ENCODE data around the gene GAGE10.
A peak's percentile ranks its signal among the peaks of the same experiment; 100 is the strongest.
"Not testable (repeated sequence)": the region's sequence is repeated elsewhere in the genome, so short reads cannot be mapped to it uniquely, and the experiment has no call there.

GAGE10 gene

GRCh38 chrX:49276671-49277534, 26.5 kb upstream of the GAGE10 start:
- DNase-seq (ENCODE audit: low read depth in 3 of 3) = peak in 1 of 3 experiments; percentile 22

DNA sequence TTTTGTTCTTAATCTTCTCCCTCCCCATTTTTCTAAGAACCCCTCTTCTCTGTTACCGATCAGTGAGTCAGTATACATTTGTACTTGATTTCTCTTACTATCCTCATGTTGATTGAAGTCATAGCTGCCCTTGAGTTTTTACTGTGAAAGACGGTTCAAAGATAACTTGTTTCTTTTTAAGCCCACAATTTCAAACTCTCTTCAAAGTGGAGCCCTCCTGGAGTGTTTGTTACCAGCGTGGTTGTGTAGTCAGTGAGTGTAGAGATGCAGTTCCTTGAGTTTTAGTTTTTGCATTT, 26.0 kb upstream of the GAGE10 start:
- DNase-seq (ENCODE audit: low read depth in 3 of 3) = no peak

GRCh38 chrX:49278081-49278480, 25.4 kb upstream of the GAGE10 start:
- DNase-seq (ENCODE audit: low read depth in 3 of 3) = no peak

DNA sequence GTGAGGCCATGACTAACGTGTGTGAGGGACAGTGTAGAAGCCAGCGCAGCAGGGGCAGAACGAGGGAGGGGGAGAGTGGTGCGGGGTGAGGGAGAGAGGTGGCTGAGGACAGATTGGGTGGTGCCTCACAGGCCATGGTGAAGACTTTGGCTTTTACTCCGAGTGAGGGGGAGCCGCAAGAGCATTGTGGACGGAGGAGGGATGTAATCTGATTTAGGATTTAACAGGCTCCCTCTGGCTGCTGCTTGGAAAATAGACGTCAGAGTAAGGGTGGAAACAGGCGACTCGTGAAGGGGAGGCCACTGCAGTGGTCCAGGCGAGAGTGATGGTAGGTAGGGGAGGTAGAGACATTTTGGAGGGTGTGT, 20.8 kb upstream of the GAGE10 start:
- no peak for DNase-seq (ENCODE audit: low read depth in 3 of 3)

DNA sequence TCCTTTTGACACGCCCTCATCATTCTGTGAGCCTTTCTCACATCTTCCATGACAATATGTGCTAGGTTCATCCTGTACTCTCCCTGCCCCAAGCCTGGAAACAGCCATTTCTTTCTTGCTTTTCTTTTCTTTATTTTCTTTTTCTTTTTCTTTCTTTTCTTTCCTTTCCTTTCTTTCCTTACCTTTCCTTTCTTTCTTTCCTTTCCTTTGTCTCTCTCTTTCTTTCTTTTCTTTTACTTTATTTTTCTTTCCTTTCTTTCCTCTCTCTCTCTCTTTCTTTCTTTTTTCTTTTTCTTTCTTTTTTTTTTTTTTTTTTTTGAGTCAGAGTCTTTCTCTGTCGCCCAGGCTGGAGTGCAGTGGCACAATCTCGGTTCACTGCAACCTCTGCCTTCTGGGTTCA, 19.2 kb upstream of the GAGE10 start:
- no peak for DNase-seq (ENCODE audit: low read depth in 3 of 3)

GRCh38 chrX:49286136-49286535, 17.3 kb upstream of the GAGE10 start:
- DNase-seq (ENCODE audit: low read depth in 3 of 3) = no peak

DNA sequence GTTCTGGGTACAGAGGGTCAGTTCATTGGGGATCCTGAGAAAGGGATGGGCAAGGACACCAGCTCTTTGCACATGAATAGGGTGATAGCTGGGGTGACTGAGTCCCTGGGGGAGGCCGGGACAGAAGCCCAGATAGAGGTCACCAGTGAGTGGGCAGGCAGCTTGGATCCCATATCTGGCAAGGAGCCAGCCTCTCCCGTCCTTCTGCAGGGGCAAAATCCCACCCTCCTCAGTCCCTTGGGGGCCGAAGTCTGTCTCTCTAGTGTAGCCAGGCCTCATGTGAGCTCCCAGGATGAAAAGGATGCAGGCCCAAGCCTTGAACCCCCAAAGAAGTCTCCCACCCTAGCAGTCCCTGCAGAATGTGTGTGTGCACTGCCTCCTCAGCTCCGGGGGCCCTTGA, 16.9 kb upstream of the GAGE10 start:
- no peak for DNase-seq (ENCODE audit: low read depth in 3 of 3)

DNA sequence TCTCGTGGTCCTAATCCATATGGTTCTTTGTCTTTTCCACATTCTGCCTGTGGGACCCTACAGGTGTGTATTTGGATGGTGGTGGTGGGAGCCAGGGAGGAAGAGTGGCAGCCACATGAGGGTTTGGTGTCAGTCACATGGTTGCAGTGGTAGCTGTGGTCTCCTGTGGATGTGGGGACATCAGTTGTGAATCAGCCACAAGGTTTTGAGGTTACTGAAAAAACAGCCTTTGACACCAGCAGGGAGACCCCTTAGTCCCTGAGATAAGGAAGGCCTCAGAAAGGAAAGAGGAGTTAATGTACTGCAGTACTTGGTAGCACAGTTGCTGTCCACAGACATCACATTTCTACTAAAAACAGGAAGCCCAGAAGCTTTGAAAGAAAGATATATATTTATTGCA, 15.8 kb upstream of the GAGE10 start:
- no peak for DNase-seq (ENCODE audit: low read depth in 3 of 3)

- no peak for DNase-seq (ENCODE audit: low read depth in 3 of 3)
Observed at GRCh38 chrX:49290215-49290614, 13.2 kb upstream of the GAGE10 start.

DNA sequence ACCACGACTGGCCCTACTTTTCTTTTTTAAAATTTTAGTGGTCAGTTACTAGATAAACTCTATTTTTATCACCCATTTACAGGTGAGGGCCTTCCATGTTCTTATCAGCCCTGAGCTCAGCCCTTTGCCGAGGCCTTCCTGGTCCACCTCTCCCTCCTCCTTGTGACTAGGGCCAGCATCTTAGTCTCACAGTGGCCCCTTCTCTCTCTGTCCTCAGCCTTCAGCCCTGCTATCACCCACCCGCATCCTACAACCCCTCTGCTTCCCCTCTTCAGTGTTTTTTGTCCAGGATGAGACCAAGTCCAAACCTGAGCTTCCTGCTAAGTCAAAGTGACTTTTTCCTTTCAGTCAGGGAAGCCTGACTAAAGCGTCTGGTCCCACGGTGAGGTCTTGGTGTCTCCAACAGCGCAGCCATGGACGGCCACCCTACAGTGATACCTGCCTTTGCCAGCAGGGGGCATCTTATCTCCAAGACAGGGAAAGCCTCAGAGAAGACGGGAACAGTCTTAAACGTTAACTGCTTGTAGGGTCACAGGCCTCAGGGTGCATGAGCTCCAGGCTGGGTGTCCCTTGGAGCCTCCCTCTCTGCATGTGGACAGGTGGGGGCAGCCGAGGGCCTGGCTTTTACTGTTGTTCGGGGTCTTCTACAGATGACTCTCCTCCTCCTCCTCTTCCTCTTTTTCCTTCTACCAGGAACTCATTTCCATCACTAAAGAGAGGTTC, 11.7 kb upstream of the GAGE10 start:
- DNase-seq (ENCODE audit: low read depth in 3 of 3) = peak; percentile 35 to 68 (median 60)

GRCh38 chrX:49292400-49293362, 10.8 kb upstream of the GAGE10 start:
- DNase-seq (ENCODE audit: low read depth in 3 of 3) = no peak

- not testable (repeated sequence) for DNase-seq (ENCODE audit: low read depth in 3 of 3)
Observed at GRCh38 chrX:49299293-49299692, 4.2 kb upstream of the GAGE10 start.

DNA sequence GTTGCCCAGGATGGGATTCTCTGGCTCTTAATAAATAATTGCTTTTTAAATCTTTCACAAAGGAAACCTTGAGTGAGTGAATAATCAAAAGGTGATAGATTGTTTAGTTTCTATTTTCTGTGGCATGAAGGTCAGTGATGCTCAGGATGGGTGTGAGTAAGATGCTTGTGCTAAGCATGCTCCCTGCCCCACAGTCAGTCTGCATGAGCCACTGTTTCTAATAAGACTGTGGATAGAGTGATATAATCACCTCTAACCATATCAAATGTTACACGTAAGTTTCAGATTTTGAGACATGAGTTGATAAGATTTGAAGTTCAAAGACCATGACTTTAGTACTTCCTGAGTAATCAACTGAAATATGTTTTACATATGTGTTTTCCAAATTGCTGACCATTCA, 2.7 kb upstream of the GAGE10 start:
- DNase-seq (ENCODE audit: low read depth in 3 of 3) = no peak

DNA sequence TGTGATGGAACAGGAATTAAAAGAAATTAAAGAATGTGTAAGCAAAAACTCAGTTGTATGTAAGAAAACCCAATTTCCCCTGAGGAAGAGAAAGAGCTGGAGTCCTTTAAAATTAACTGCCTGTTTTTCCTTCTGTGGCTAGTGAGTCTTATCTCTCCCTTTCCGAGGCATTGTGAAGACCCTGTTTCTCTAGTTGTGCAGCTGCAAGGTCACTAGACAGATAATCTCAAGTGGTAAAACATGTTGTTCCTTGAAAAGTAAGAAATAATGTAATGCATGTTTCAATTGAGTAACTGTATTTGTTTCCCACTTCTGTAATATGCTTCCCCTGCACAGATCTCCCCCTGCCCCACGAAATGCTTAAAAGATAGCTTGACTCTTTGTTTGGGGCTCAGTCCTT, 4.3 kb downstream of the GAGE10 start:
- not testable (repeated sequence) for DNase-seq (ENCODE audit: low read depth in 3 of 3)

DNA sequence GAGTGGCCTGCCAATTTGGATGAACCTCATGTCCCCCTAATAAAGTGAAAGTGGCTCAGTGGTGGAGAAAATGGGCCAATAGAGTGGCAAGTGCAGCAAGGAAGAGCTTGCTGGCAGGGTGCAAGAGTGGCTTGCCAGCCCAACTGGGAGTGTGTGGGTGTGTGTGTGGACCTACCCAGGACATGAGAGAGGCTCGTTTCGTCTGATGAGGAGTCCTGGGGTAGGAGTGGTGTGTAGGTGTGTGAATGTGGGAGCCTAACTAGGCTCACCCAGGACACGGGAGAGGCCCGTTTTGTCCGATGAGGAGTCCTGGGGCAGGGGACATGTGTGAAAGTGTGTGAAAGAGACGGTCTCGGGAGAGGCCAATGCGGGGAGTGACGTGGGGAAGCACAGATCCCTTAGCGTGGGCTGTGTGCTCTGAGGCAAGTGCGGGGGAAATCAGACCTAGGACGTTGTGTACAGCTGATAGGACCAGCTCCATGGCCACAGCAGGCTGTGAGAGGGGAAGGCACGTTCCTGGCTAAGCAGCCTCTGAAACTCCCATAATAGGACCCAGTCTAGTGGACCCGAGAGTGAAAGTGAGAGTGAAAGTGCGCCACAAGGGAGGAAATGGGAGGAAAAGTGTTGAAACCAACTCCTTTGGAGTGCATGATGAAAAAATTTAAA, 5.3 kb downstream of the GAGE10 start:
- DNase-seq (ENCODE audit: low read depth in 3 of 3) = no peak

GRCh38 chrX:49309401-49309981, 6.0 kb downstream of the GAGE10 start:
- no peak for DNase-seq (ENCODE audit: low read depth in 3 of 3)

GRCh38 chrX:49310371-49310770, 6.9 kb downstream of the GAGE10 start:
- no peak for DNase-seq (ENCODE audit: low read depth in 3 of 3)

GRCh38 chrX:49312176-49312575, 8.7 kb downstream of the GAGE10 start:
- no peak for DNase-seq (ENCODE audit: low read depth in 3 of 3)

DNA sequence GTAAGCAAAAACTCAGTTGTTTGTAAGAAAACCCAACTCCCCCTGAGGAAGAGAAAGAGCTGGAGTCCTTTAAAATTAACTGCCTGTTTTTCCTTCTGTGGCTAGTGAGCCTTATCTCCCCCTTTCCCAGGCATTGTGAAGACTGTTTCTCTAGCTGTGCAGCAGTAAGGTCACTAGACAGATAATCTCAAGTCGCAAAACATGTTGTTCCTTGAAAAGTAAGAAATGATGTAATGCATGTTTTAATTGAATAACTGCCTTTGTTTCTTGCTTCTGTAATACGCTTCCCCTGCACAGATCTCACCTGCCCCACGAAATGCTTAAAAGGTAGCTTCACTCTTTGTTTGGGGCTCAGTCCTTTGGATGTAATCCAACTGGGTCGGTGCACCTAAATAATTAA, 12.6 kb downstream of the GAGE10 start:
- no peak for DNase-seq (ENCODE audit: low read depth in 3 of 3)

DNA sequence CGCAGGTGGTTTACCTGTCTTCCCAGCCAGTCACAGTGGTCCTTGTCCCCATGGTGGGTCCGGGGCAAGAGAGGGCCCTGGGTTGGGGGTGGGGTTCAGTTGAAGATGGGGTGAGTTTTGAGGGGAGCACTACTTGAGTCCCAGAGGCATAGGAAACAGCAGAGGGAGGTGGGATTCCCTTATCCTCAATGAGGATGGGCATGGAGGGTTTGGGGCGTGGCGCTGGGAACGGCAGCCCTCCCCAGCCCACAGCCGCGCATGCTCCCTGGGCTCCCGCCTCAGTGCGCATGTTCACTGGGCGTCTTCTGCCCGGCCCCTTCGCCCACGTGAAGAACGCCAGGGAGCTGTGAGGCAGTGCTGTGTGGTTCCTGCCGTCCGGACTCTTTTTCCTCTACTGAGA, 18.3 kb downstream of the GAGE10 start, which contains the start of gene GAGE12J:
Gene GAGE12J (plus strand): TSS at position 301 of the 400 bp plus-strand sequence. CDS start 1,157 bp downstream, outside the sequence.
- DNase-seq (ENCODE audit: low read depth in 3 of 3) = not testable (repeated sequence)

DNA sequence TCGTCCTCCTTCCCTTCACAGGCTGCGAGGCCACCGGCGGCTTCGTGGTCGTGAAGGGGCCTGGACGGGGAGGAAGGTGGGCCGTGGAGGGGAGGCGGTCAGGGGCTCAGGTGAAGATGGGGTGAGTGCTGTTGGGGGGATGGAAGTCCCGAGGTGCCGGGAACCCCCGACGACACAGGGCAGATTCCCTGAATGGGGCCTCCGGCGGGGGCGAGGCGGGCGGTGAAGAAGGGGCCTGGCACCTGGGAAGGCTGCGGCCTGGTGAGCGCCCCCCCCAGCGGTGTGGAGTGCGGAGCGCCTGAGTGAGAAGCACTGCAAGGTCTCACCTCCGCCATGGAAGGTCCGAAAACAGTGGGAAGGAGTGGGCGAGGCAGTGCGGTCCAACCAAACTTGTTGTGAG, 18.8 kb downstream of the GAGE10 start:
- not testable (repeated sequence) for DNase-seq (ENCODE audit: low read depth in 3 of 3)
